SU-DHL-6 (cell line): ENCODE data around the gene SKP1.

Experiments
- H2AFZ ChIP-seq: fragments of 200-600 bp; sonication (generic); 2 replicates; pipeline ENCODE4 v1.6.1; 2014; ENCODE audit warnings: low read depth, mild to moderate bottlenecking, moderate library complexity, mixed read lengths, antibody characterized with exemption, low read length; ENCODE audit not compliant: severe bottlenecking
- H3F3A ChIP-seq: fragments of 200-600 bp; shearing (Covaris generic); 2 replicates; pipeline ENCODE4 v1.6.0; 2016; ENCODE audit warnings: antibody characterized with exemption, mild to moderate bottlenecking; ENCODE audit not compliant: insufficient read depth
- H3K27ac ChIP-seq: fragments of 200-600 bp; sonication (generic); 2 replicates; pipeline ENCODE4 v1.5.1; 2016; ENCODE audit warnings: low read depth, mild to moderate bottlenecking, low read length, moderate library complexity, mixed read lengths
- H3K27me3 ChIP-seq: fragments of 200-600 bp; sonication (generic), shearing (Covaris generic); 2 replicates; pipeline ENCODE4 v1.6.0; 2014; ENCODE audit warnings: mild to moderate bottlenecking, low read length
- H3K36me3 ChIP-seq: fragments of 200-600 bp; sonication (generic); 2 replicates; pipeline ENCODE4 v1.6.1; 2014; ENCODE audit warnings: mild to moderate bottlenecking, low read length, mixed read lengths
- H3K4me2 ChIP-seq: fragments of 300-600, 200-600 bp; shearing (Covaris generic), sonication (generic); 2 replicates; pipeline ENCODE4 v1.6.0; 2014; ENCODE audit warnings: low read length, low read depth, mild to moderate bottlenecking; ENCODE audit not compliant: poor library complexity, severe bottlenecking
- H3K4me3 ChIP-seq: fragments of 200-600 bp; sonication (generic); 2 replicates; pipeline ENCODE4 v1.5.1; 2014; ENCODE audit warnings: antibody characterized with exemption, low read length, mild to moderate bottlenecking, mixed read lengths; ENCODE audit not compliant: insufficient read depth, poor library complexity, severe bottlenecking
- H3K79me2 ChIP-seq: fragments of 200-600 bp; sonication (generic); 2 replicates; pipeline ENCODE4 v1.6.1; 2014; ENCODE audit warnings: mild to moderate bottlenecking, low read length, moderate library complexity; ENCODE audit not compliant: insufficient read depth
- H3K9ac ChIP-seq: fragments of 200-600 bp; sonication (generic); 2 replicates; pipeline ENCODE4 v1.7.0; 2014; ENCODE audit warnings: mild to moderate bottlenecking, low read length
- H3K9me2 ChIP-seq: fragments of 200-600 bp; sonication (generic); replicated peaks from 2 replicates; pipeline ENCODE4 v1.6.1; 2014; ENCODE audit warnings: low read length; ENCODE audit not compliant: insufficient read depth
- H3K9me3 ChIP-seq: fragments of 200-600 bp; sonication (generic); 2 replicates; pipeline ENCODE4 v1.6.1; 2014; ENCODE audit warnings: low read length, mixed read lengths; ENCODE audit not compliant: insufficient read depth
- H4K20me1 ChIP-seq: fragments of 200-600 bp; sonication (generic); 2 replicates; pipeline ENCODE4 v1.6.1; 2014; ENCODE audit warnings: low read depth, mild to moderate bottlenecking, antibody characterized with exemption, low read length, moderate library complexity, mixed read lengths
- CTCF ChIP-seq: fragments of 200-600 bp; sonication (generic); IDR thresholded peaks from one replicate; pipeline ENCODE4 v1.5.1; 2017; ENCODE audit warnings: antibody characterized with exemption, mild to moderate bottlenecking, low read length, moderate library complexity; ENCODE audit not compliant: insufficient read depth, poor library complexity, severe bottlenecking
- EZH2phosphoT487 ChIP-seq: fragments of 200-600 bp; sonication (generic), shearing (Covaris generic); conservative IDR thresholded peaks from 2 replicates; pipeline ENCODE4 v1.6.1; 2018; ENCODE audit warnings: mild to moderate bottlenecking, antibody characterized with exemption, low read length, moderate library complexity, mixed read lengths

SKP1 gene

DNA sequence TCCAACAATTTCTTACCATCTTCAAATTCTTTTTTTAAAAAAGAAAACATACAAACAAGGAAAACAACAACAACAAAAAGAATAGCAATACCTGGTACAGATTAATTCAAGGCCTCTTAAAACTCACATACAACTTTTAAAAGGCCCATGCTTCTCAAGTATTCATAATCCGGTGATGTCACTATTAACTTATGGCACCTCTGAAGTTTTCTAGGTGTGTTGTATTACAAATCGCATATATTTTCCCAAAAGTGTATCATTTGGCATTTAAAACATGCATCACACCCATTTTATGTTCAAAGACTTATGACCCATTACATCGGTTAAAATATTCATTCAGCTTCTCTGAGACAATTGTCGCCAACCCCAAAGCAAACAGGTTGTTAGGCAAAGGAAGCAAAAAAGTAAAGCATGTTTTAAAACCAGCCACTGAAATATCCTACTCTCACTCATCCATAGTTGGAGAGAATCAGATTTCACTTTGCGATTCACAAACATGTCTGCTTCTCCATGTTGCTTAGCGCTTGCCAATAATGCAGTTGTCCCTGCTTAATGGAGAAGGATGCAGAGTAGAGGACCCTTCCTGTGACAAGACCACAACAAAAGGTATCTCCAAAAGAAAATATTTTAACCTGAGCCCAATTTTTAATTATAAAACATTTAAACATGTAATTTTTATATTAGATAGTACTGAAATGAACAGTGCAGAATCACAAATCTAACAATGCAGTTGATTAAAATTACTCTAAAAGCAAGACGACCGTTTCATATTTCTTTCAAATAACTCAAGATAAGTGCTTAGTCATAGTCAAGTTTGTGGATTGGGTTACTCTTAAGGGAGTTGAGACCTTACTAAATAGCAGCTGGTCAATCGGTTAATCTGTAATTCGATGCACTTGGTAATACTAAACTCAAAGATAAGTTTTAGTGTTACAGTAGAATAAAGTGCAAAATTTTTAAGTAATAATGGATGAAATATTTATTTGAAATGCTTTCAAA lies 1.6 kb downstream of the SKP1 start:
- 0 out of 2 replicates have a peak, but pooled peaks cover 2% of the 10 kb centered on the region for H3K36me3 ChIP-seq
- H3K27ac ChIP-seq: peak overlapping the region; percentile 78; the same call in 1 of the 2 replicates

DNA sequence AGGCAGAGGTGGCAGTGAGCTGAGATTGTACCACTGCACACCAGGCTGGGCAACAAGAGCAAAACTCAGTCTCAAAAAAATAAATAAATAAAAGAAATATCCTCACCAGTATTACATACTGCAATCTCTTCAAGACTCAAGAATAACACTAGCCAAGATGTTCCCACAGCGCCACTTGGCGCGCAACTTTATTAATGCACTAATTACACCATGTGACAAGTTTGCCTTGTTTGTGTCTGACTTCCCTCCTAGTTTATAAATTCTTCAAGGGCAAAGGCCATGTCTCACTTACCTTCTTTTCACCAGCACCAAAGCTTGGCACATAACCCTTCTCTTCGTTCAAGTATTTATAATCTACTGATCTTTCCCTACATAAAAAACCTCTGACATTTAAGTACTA lies 4.8 kb downstream of the SKP1 start:
- no peak for TF ChIP-seq EZH2phosphoT487
- no peak for TF ChIP-seq CTCF
- no peak overlapping the region for H3K4me3 ChIP-seq
- peaks cover 9% of the 10 kb centered on the region for H3F3A ChIP-seq
- H3K27me3 ChIP-seq: no peaks in the 10 kb centered on the region
- H3K9me3 ChIP-seq: no peaks in the 10 kb centered on the region
- no peak overlapping the region for H3K9ac ChIP-seq
- H2AFZ ChIP-seq: no peak overlapping the region
- peaks cover 9% of the 10 kb centered on the region; the same call in 1 of the 2 replicates for H3K36me3 ChIP-seq
- peaks cover 44% of the 10 kb centered on the region for H3K79me2 ChIP-seq
- H3K27ac ChIP-seq: no peak overlapping the region
- H3K9me2 ChIP-seq: no peaks in the 10 kb centered on the region
- H4K20me1 ChIP-seq: peaks cover 9% of the 10 kb centered on the region; the same call in 1 of the 2 replicates
- no peak overlapping the region for H3K4me2 ChIP-seq

More for the DNA sequence above, 1.6 kb downstream of the SKP1 start:
- Histone ChIP-seq H3K9ac (peak overlapping the region; percentile 87), H3K27me3 (no peaks in the 10 kb centered on the region), H4K20me1 (peaks cover 9% of the 10 kb centered on the region; the same call in 1 of the 2 replicates), H3K9me2 (no peaks in the 10 kb centered on the region), H3K9me3 (no peaks in the 10 kb centered on the region), H3K4me2 (peak overlapping the region; percentile 99), H3K4me3 (peak overlapping the region; percentile 79), H3F3A (peaks cover 9% of the 10 kb centered on the region), H3K79me2 (peaks cover 41% of the 10 kb centered on the region), H2AFZ (no peak overlapping the region)
- TF ChIP-seq EZH2phosphoT487 (no peak), CTCF (no peak)

DNA sequence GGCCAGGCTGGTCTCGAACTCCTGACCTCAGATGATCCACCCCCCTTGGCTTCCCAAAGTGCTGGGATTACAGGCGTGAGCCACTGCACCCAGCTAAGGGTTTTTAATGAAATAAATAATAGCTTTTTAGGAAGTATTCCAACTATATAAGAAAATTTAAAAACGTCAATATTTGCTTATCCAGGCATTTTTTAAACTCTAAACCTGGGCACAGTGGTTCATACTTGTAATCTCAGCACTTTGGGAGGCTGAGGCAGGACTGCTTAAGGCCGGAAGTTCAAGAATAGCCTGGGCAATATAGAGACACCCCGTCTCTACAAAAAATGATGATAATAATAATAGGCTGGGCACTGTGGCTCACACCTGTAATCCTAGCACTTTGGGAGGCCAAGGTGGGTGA lies 14.2 kb downstream of the SKP1 start:
- no peaks in the 10 kb centered on the region for H3K9me3 ChIP-seq
- H3K4me3 ChIP-seq: no peak overlapping the region
- no peak overlapping the region for H3K27ac ChIP-seq
- H3K27me3 ChIP-seq: no peaks in the 10 kb centered on the region
- H3K9me2 ChIP-seq: no peaks in the 10 kb centered on the region
- H3K79me2 ChIP-seq: peaks cover 4% of the 10 kb centered on the region; the same call in 1 of the 2 replicates
- no peak for TF ChIP-seq CTCF
- TF ChIP-seq EZH2phosphoT487: no peak
- H4K20me1 ChIP-seq: no peaks in the 10 kb centered on the region
- H3F3A ChIP-seq: no peaks in the 10 kb centered on the region
- H2AFZ ChIP-seq: no peak overlapping the region
- H3K4me2 ChIP-seq: no peak overlapping the region
- no peak overlapping the region for H3K9ac ChIP-seq
- H3K36me3 ChIP-seq: peaks cover 38% of the 10 kb centered on the region
